Measurements from ENCODE around the gene EEF1AKMT1.
"Not testable (repeated sequence)": the region's sequence is repeated elsewhere in the genome, so short reads cannot be mapped to it uniquely, and the experiment has no call there.

The EEF1AKMT1 gene

DNA sequence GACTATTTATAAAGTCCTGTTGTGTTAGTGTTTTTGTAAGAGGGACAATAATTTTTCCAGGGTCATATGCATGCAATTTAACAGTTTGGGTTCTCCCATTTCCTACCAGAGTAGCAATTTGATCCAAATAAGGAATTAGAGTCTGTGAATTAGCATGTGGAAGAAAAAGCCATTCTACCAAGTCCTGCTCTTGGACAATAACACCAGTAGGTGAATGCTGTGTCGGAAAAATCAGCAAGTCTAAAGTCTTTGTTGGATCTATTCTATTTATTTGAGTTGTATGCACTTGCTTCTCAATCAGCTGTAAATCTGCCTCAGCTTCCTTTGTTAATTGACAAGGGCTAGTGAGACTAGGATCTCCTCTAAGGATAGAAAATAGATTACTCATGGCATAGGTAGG, 91.7 kb downstream of the EEF1AKMT1 start:
- H3K27me3 ChIP-seq = no peaks in the 10 kb centered on the region
- TF ChIP-seq, protein P1, sequence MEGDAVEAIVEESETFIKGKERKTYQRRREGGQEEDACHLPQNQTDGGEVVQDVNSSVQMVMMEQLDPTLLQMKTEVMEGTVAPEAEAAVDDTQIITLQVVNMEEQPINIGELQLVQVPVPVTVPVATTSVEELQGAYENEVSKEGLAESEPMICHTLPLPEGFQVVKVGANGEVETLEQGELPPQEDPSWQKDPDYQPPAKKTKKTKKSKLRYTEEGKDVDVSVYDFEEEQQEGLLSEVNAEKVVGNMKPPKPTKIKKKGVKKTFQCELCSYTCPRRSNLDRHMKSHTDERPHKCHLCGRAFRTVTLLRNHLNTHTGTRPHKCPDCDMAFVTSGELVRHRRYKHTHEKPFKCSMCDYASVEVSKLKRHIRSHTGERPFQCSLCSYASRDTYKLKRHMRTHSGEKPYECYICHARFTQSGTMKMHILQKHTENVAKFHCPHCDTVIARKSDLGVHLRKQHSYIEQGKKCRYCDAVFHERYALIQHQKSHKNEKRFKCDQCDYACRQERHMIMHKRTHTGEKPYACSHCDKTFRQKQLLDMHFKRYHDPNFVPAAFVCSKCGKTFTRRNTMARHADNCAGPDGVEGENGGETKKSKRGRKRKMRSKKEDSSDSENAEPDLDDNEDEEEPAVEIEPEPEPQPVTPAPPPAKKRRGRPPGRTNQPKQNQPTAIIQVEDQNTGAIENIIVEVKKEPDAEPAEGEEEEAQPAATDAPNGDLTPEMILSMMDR (IDR thresholded peaks at IDR 0.05; ENCODE audit: low read depth, low read length) = no peak
- no peaks in the 10 kb centered on the region for H3K9me3 ChIP-seq
- no peaks in the 10 kb centered on the region for H3K36me3 ChIP-seq
- no peaks in the 10 kb centered on the region for H3K4me1 ChIP-seq
- DNase-seq = no peak
- no peak overlapping the region for H3K4me3 ChIP-seq (ENCODE audit: low read depth, low read length)

DNA sequence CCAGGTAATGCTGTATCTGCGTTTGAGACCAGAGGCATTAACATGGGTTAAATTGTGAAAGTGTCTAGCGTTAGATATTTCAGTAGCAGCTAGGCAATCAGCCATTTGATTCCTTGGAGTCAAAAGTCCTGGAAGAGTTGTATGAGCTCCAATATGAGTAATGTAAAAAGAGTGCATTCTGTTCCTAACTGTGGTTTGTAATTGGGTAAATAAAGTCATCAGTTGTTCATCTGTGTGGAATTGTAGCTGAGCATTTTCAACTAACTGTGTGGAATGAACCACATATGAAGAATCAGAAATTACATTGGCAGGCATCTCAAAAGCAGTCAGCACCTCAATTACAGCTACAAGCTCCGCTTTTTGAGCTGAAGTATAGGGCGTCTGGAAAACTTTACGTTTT, 92.3 kb downstream of the EEF1AKMT1 start:
- not testable (repeated sequence) for H3K27me3 ChIP-seq; H3K4me3 ChIP-seq (ENCODE audit: low read depth, low read length); DNase-seq; H3K4me1 ChIP-seq; H3K9me3 ChIP-seq; H3K36me3 ChIP-seq

DNA sequence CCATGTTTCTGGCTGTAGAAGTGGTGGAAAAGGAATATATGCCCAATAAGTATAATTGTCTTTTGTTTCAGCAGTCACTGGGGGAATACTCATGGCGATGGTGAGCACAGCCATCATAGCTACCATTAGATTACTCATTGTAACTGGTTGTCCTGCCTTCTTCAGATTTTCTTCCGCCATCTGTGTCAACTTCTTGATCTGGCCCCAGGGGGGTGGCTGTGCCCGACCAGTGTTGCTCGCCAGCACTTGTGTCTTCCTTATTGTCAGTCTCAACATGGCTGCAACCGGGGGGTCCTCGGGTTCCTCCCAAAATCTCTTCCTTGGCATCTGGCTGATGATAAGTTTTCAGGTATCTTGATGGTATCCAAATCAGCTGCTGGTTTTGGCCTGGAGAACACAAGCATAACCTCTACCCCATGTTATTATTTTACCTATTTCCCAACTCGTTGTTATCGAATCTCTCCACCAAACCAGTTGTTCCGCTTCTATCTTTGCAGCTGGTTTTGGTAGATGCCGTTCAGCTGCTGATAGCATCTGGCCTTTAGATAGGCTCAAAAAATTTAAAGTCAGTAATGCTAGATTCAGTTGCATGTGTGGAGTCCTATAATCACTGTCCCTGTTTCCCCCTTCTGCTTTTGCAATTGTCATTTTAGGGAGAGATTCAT, 93.2 kb downstream of the EEF1AKMT1 start:
- no peak for DNase-seq
- TF ChIP-seq, protein P1 (IDR thresholded peaks at IDR 0.05; ENCODE audit: low read depth, low read length) = no peak
- no peaks in the 10 kb centered on the region for H3K36me3 ChIP-seq
- no peaks in the 10 kb centered on the region for H3K9me3 ChIP-seq
- H3K27me3 ChIP-seq = no peaks in the 10 kb centered on the region
- no peak overlapping the region for H3K4me3 ChIP-seq (ENCODE audit: low read depth, low read length)
- no peaks in the 10 kb centered on the region for H3K4me1 ChIP-seq

DNA sequence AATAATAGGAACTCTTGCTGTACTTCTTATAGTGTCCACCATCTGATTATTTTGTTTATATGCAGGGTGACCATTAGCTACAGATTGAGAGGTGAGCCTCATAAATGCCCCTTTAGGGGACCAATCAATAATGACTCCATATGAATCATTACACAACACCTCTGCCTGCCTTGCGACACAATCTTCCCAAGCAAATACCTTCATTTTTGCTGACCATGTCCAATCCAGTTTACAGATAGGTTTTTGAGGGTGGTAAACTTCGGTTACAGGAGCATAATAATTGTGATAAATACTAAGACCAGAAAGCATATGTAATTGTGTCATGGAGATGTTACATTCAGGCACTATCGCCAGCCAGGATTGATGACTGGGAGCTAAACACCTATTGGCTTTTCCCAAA, 93.9 kb downstream of the EEF1AKMT1 start:
- TF ChIP-seq, protein P1 (IDR thresholded peaks at IDR 0.05; ENCODE audit: low read depth, low read length) = no peak
- no peak overlapping the region for H3K4me3 ChIP-seq (ENCODE audit: low read depth, low read length)
- DNase-seq = no peak
- no peaks in the 10 kb centered on the region for H3K9me3 ChIP-seq
- H3K27me3 ChIP-seq = no peaks in the 10 kb centered on the region
- H3K36me3 ChIP-seq = no peaks in the 10 kb centered on the region
- no peaks in the 10 kb centered on the region for H3K4me1 ChIP-seq

Data from BE2C (cell line).